Uterus (tissue), 4 donors: ENCODE results near the gene LDB3. TPM values are rescaled to one million over a fixed set of nuclear protein-coding genes. Genes with fewer than 3 reads are reported as not detected.
"Not testable (repeated sequence)": the region's sequence is repeated elsewhere in the genome, so short reads cannot be mapped to it uniquely, and the experiment has no call there.

Experiments used
- DNase-seq, 2 donors: peaks; one replicate each; pipeline ENCODE4 v3.0.0-alpha.2; 2019 to 2020
- H3K27ac ChIP-seq, 2 donors: fragments of 200-600 bp; sonication (generic); 1 replicate in 1 of 2; 2 replicates in 1 of 2; pipeline ENCODE4 v1.5.1; 2016 to 2018
- H3K27me3 ChIP-seq, 2 donors: fragments of 200-600 bp; sonication (generic); one replicate each; pipeline ENCODE4 v1.5.1; 2018 to 2019; ENCODE audit warnings: control low read depth in 1 of 2
- H3K36me3 ChIP-seq, 2 donors: fragments of 200-600 bp; sonication (generic); one replicate each; pipeline ENCODE4 v1.5.1; 2019; ENCODE audit warnings: control low read depth in 1 of 2
- H3K4me1 ChIP-seq, 2 donors: fragments of 200-600 bp; sonication (generic); one replicate each; pipeline ENCODE4 v1.5.1; 2018 to 2019; ENCODE audit warnings: control low read depth in 1 of 2
- H3K4me3 ChIP-seq, 2 donors: fragments of 200-600 bp; sonication (generic); 1 replicate in 1 of 2; 2 replicates in 1 of 2; pipeline ENCODE4 v1.5.1; 2018 to 2019; ENCODE audit warnings: mild to moderate bottlenecking in 1 of 2
- H3K9me3 ChIP-seq, 2 donors: fragments of 200-600 bp; sonication (generic); one replicate each; pipeline ENCODE4 v1.5.1; 2019; ENCODE audit warnings: control low read depth in 1 of 2
- POLR2A ChIP-seq, 2 donors: fragments of 450-650 bp; IDR thresholded peaks; one replicate each; pipeline ENCODE4 v1.6.1; 2016; ENCODE audit warnings: antibody characterized with exemption in 2 of 2, mild to moderate bottlenecking in 1 of 2, moderate library complexity in 1 of 2
- intact Hi-C: fragments of 100-400 bp; cut with DNase I; formaldehyde crosslinking; loops from one replicate; pipeline ENCODE4 v1.15.1; 2023; ENCODE audit warnings: low total_unique reads
- total RNA-seq, 4 donors: library from RNA; depleted of rRNA in 3 of 4; stranded (reverse); fragments of >200 nt in 3 of 4; gene quantifications; one replicate each; pipeline versions ENCODE4 v1.1.0 to v1.2.4, GENCODE V29; 2014 to 2023
- TF ChIP-seq, protein P1 (sequence below), 4 experiments: fragments of 200-600 bp in 2 of 4; fragments of 450-650 bp in 2 of 4; sonication (generic) in 2 of 4; IDR thresholded peaks; one replicate each; pipeline ENCODE4 v1.5.1; 2016 to 2019; ENCODE audit warnings: antibody characterized with exemption in 4 of 4, mild to moderate bottlenecking in 2 of 4, moderate library complexity in 1 of 4
- donor health status: DM: yes; HTN: yes; CAD: no.

Gene LDB3
- total RNA-seq, 4 donors from 2014 or later = 0.97 to 33.4 (median 4.2) TPM

- H3K36me3 ChIP-seq = no peaks in the 10 kb centered on the region
- intact Hi-C loops = no loop called here
- DNase-seq = no peak
- TF ChIP-seq POLR2A (IDR thresholded peaks at IDR 0.05) = no peak
- TF ChIP-seq, protein P1, sequence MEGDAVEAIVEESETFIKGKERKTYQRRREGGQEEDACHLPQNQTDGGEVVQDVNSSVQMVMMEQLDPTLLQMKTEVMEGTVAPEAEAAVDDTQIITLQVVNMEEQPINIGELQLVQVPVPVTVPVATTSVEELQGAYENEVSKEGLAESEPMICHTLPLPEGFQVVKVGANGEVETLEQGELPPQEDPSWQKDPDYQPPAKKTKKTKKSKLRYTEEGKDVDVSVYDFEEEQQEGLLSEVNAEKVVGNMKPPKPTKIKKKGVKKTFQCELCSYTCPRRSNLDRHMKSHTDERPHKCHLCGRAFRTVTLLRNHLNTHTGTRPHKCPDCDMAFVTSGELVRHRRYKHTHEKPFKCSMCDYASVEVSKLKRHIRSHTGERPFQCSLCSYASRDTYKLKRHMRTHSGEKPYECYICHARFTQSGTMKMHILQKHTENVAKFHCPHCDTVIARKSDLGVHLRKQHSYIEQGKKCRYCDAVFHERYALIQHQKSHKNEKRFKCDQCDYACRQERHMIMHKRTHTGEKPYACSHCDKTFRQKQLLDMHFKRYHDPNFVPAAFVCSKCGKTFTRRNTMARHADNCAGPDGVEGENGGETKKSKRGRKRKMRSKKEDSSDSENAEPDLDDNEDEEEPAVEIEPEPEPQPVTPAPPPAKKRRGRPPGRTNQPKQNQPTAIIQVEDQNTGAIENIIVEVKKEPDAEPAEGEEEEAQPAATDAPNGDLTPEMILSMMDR (IDR thresholded peaks at IDR 0.05) = peak in 1 of 4 experiments; percentile 9
- no peaks in the 10 kb centered on the region for H3K27me3 ChIP-seq
- no peak overlapping the region for H3K27ac ChIP-seq
- H3K4me3 ChIP-seq = no peak overlapping the region
- H3K9me3 ChIP-seq = no peaks in the 10 kb centered on the region
- H3K4me1 ChIP-seq = peaks cover 0 to 4% of the 10 kb centered on the region in 2 donors
These were observed 24.0 kb upstream of the LDB3 start for GRCh38 chr10:86644152-86644793.

- no peak for DNase-seq
- intact Hi-C loops = no loop called here
- Histone ChIP-seq H3K4me1 (peaks cover 0 to 9% of the 10 kb centered on the region in 2 donors), H3K4me3 (no peak overlapping the region), H3K9me3 (no peaks in the 10 kb centered on the region), H3K36me3 (no peaks in the 10 kb centered on the region), H3K27me3 (no peaks in the 10 kb centered on the region), H3K27ac (no peak overlapping the region)
- TF ChIP-seq, protein P1 (IDR thresholded peaks at IDR 0.05) = no peak
These were observed 23.4 kb upstream of the LDB3 start for GRCh38 chr10:86644794-86645445.

- H3K36me3 ChIP-seq, H3K27me3 ChIP-seq, DNase-seq, H3K9me3 ChIP-seq, intact Hi-C loops, H3K4me3 ChIP-seq, H3K4me1 ChIP-seq, H3K27ac ChIP-seq: not testable (repeated sequence)
These were observed 22.6 kb upstream of the LDB3 start for GRCh38 chr10:86645621-86646165.

- H3K27me3 ChIP-seq = no peaks in the 10 kb centered on the region
- intact Hi-C loops = no loop called here
- H3K36me3 ChIP-seq = no peaks in the 10 kb centered on the region
- no peaks in the 10 kb centered on the region for H3K9me3 ChIP-seq
- TF ChIP-seq, protein P1 (IDR thresholded peaks at IDR 0.05) = no peak
- TF ChIP-seq POLR2A (IDR thresholded peaks at IDR 0.05) = no peak
- H3K4me3 ChIP-seq = no peak overlapping the region
- H3K4me1 ChIP-seq = peaks cover 0 to 9% of the 10 kb centered on the region in 2 donors
- DNase-seq = no peak
- no peak overlapping the region for H3K27ac ChIP-seq
These were observed 21.8 kb upstream of the LDB3 start for GRCh38 chr10:86646532-86646931.

GRCh38 chr10:86646933-86647332 lies 21.4 kb upstream of the LDB3 start:
- intact Hi-C loops = no loop called here
- Histone ChIP-seq H3K36me3 (no peaks in the 10 kb centered on the region), H3K27ac (no peak overlapping the region), H3K9me3 (no peaks in the 10 kb centered on the region), H3K4me1 (peaks cover 0 to 9% of the 10 kb centered on the region in 2 donors), H3K27me3 (no peaks in the 10 kb centered on the region), H3K4me3 (no peak overlapping the region)
- no peak for TF ChIP-seq POLR2A (IDR thresholded peaks at IDR 0.05)
- TF ChIP-seq, protein P1 (IDR thresholded peaks at IDR 0.05) = no peak
- no peak for DNase-seq
